Ovary (tissue), 9 donors: Measurements from ENCODE around the gene NT5M. TPM values are rescaled to one million over a fixed set of nuclear protein-coding genes. Genes with fewer than 3 reads are reported as not detected.

Experiments used
- DNase-seq, 5 donors: peaks; one replicate each; pipeline ENCODE4 v3.0.0-alpha.2; 2019 to 2020
- H3K27ac ChIP-seq, 2 donors: fragments of 200-600 bp; one replicate each; pipeline versions ENCODE4 v1.5.1 to v1.8.0; 2019 to 2022
- H3K27me3 ChIP-seq: fragments of 200-600 bp; one replicate; pipeline ENCODE4 v1.8.0; 2022
- H3K36me3 ChIP-seq: fragments of 200-600 bp; sonication (generic); one replicate; pipeline ENCODE4 v1.5.1; 2019
- H3K4me1 ChIP-seq: one replicate; pipeline ENCODE4 v1.8.1; 2013; ENCODE audit warnings: mild to moderate bottlenecking, moderate library complexity; ENCODE audit not compliant: insufficient read depth
- H3K4me3 ChIP-seq: fragments of 200-600 bp; sonication (generic); one replicate; pipeline ENCODE4 v1.5.1; 2017
- H3K9me3 ChIP-seq, 2 donors: fragments of 200-600 bp in 1 of 2; sonication (generic) in 1 of 2; one replicate each; pipeline versions ENCODE4 v1.5.1 to v1.8.1; 2013 to 2019; ENCODE audit warnings: mild to moderate bottlenecking in 1 of 2, moderate library complexity in 1 of 2
- EP300 ChIP-seq: sonication (generic); formaldehyde crosslinking; IDR thresholded peaks from one replicate; pipeline ENCODE4 v1.6.1; 2017; ENCODE audit warnings: antibody characterized with exemption
- POLR2A ChIP-seq: fragments of 450-650 bp; IDR thresholded peaks from one replicate; pipeline ENCODE4 v1.6.1; 2017; ENCODE audit warnings: antibody characterized with exemption, mild to moderate bottlenecking, moderate library complexity
- WGBS, 3 donors: extraction: QIAGEN DNeasy Blood & Tissue Kit in 1 of 3; methylation state at CpG; one replicate each; pipeline versions ENCODE4 v1.1.5 to v1.1.7; 2013 to 2017; 5-methylcytosine and 5-hydroxymethylcytosine counted together
- intact Hi-C, 4 donors: fragments of 100-400 bp; cut with DNase I; formaldehyde crosslinking; loops; one replicate each; pipeline versions ENCODE4 v1.11.0 to v1.15.1; 2022 to 2023
- polyA plus RNA-seq, 2 donors: library from polyadenylated mRNA; stranded (reverse); fragments of 200-250 nt in 1 of 2; fragments of 350-450 nt in 1 of 2; fragmentation: Illumina TruSeq in 1 of 2; extraction: RNeasy Lipid Tissue Mini Kit (QIAGEN cat#74804) in 1 of 2; gene quantifications; one replicate each; pipeline ENCODE4 v1.2.3, GENCODE V29; 2013 to 2014
- total RNA-seq, 7 donors: library from RNA; depleted of rRNA in 2 of 7; stranded (reverse); fragments of >200 nt in 2 of 7; fragmentation: NEBNext Ultra II Directional in 3 of 7; extraction: Animal tissue kit (Norgen Biotek cat#: 25700) in 3 of 7; gene quantifications; one replicate each; pipeline versions ENCODE4 v1.1.0 to v1.2.4, GENCODE V29; 2016 to 2023
- TF ChIP-seq, protein P1 (sequence below), 3 donors: fragments of 450-650 bp in 2 of 3; fragments of 200-600 bp in 1 of 3; IDR thresholded peaks; one replicate each; pipeline versions ENCODE4 v1.5.1 to v1.8.0; 2016 to 2022; ENCODE audit warnings: antibody characterized with exemption in 3 of 3, mild to moderate bottlenecking in 1 of 3
- donor health status: DM: no; HTN: no; CAD: no; lungs with moderate emphysema.
- donor health status: DM: no; HTN: no; CAD: no.
- donor health status: Bipolar disorder and iron deficiency.
- donor health status: DM: yes; HTN: yes; CAD: no.
- donor health status: DM: no; HTN: no; CAD: no.
- donor health status: DM: yes; HTN: yes; CAD: no.

The NT5M gene
- total and polyA plus RNA-seq, 9 donors: 0.53 to 6.6 (median 4.9) TPM

DNA sequence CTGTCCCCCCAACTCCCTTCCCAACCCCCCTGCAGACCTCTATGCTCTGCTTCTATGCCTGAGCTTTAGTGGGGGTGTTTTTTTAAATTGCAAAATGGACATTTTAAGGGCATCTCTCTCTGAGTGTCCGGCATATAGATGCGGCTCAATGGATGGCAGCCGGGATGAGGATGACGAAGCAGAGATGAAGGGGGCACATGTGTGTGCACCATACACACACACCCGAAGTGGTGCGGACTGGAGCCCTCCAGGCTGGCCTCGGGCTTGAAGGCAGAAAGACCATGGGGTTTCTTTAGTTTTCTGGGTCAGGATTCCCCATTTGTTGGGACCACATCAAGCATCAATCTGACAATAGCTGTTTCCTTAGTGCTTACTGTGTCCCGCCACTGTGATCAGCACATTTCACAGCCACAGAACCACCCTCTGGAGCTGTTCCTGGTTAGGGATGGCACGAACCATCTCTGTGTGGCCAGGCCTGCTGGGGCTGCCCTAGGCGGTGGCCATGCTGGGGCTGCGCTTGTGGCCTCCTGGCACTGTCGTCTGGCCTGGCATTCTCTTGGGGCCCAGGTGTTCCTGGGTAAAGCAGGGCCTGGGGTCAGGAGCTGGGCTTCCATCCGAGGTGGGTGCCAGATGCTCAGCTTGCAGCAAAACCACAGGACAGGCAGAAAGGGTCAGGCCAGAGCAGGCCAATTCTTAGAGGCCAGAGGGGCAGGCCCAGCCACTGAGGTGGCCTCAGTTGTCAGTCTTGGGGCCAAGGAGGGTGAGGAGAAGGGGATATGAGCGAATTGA lies 49.9 kb downstream of the NT5M start:
- no peaks in the 10 kb centered on the region for H3K9me3 ChIP-seq
- TF ChIP-seq, protein P1, sequence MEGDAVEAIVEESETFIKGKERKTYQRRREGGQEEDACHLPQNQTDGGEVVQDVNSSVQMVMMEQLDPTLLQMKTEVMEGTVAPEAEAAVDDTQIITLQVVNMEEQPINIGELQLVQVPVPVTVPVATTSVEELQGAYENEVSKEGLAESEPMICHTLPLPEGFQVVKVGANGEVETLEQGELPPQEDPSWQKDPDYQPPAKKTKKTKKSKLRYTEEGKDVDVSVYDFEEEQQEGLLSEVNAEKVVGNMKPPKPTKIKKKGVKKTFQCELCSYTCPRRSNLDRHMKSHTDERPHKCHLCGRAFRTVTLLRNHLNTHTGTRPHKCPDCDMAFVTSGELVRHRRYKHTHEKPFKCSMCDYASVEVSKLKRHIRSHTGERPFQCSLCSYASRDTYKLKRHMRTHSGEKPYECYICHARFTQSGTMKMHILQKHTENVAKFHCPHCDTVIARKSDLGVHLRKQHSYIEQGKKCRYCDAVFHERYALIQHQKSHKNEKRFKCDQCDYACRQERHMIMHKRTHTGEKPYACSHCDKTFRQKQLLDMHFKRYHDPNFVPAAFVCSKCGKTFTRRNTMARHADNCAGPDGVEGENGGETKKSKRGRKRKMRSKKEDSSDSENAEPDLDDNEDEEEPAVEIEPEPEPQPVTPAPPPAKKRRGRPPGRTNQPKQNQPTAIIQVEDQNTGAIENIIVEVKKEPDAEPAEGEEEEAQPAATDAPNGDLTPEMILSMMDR (IDR thresholded peaks at IDR 0.05): no peak
- no peak for TF ChIP-seq EP300
- no peak for TF ChIP-seq POLR2A
- 88 to 90% (median 89%) methylated on average over 14 of the region's 14 CpGs for WGBS, 3 donors
- intact Hi-C loops: loop anchor here in 2 of 4 donors (10.0 kb wide), 2 partner anchors 142 to 462 kb away; partner anchors contain the start of gene RASD1 (in 2 of the 2)
- DNase-seq: no peak
- H3K36me3 ChIP-seq: no peaks in the 10 kb centered on the region
- H3K27me3 ChIP-seq: no peaks in the 10 kb centered on the region
- peaks cover 2% of the 10 kb centered on the region for H3K4me1 ChIP-seq
- no peak overlapping the region for H3K27ac ChIP-seq
- H3K4me3 ChIP-seq: no peak overlapping the region

DNA sequence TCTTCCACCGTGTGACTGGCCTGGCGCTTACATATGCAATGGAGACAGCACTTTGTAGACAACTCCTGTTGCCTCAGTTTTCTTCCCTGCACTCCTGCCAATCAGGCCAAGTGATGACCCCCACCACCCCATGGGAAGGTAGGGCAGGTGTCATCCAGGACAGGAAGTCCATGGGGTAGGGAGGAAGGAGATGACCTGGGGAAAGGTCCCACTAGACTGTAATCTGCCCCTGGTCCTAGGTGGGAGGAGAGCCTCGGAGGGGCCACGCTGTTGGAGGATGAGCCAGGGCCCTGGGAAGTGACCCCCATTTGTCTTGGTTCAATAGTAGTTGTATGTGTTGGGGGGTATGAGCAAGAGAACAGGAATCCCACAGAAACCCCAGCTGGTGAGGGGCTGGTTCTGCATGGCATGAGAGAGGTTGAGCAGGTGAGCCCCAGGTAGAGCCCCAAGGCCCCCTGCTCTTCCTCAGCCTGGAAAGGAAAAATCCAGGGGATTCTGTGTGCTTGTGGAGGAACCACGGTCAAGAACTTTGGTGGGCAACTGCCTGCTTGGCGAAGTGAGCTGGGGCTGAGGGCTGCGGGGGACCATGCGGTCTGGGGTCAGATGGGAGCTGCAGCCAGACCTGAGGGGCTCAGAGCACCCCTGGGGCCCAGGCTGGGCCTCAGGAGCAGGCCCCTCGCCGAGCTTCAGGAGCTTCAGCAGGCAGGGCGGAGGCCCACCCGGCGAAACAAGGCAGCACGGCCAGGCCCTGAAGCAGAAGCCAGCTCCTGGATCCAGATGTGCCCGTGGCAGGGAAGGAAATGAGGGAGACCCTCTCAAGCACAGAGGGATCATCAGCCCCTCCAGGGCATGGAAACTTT lies 50.7 kb downstream of the NT5M start:
- intact Hi-C loops: loop anchor here in 2 of 4 donors (2.0 to 10.0 kb wide), 3 partner anchors 141 to 461 kb away; partner anchors contain the start of gene RASD1 (in 2 of the 2)
- H3K9me3 ChIP-seq: no peaks in the 10 kb centered on the region
- no peak overlapping the region for H3K27ac ChIP-seq
- peaks cover 2% of the 10 kb centered on the region for H3K4me1 ChIP-seq
- 84 to 86% (median 85%) methylated on average over 14 to 15 of the region's 15 CpGs for WGBS, 3 donors
- no peak for TF ChIP-seq EP300
- no peaks in the 10 kb centered on the region for H3K27me3 ChIP-seq
- no peak overlapping the region for H3K4me3 ChIP-seq
- DNase-seq: peak in 1 of 5 donors; percentile 30
- H3K36me3 ChIP-seq: no peaks in the 10 kb centered on the region

DNA sequence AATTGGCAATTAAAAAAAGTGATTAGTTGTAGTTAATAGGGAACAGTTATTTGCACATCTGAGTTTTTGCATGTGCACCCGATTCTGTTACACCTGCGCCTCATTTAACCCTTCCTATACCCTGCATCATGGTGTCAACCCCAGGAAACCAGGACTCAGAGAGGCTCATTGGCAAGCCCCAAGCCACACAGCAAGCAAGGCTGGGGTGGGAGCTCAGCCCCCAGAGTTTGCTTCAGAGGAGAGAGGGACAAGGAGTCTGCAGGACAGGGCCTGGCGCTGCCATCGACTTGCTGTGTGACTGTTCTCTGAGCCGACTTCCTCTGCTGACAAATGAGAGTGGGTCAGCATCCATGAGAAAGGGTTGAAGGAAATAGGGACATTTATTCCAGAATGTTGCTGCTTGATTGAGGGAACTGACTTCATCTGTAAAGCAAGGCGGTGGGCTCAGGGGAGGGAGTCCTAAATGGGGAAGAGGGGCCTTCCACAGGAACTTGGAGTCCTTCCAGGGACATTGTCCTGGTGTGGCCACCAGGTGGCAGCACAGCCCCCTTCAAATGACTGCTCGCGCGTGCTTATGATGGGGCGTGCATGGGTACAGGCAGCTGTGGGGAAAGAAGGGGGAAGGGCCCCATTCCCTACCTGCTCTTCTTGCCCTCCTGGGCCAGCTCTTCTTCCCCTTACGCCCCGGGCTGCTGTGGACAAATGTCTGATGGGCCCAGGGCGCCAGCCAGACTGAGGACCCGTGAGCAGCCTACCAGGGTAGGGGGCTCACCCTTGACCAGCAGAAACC lies 51.6 kb downstream of the NT5M start:
- intact Hi-C loops: loop anchor here in 2 of 4 donors (2.0 to 10.0 kb wide), 3 partner anchors 140 to 460 kb away; partner anchors contain the start of gene RASD1 (in 2 of the 2)
- Histone ChIP-seq H3K27me3 (no peaks in the 10 kb centered on the region), H3K4me1 (no peaks in the 10 kb centered on the region), H3K4me3 (no peak overlapping the region), H3K27ac (no peak overlapping the region), H3K36me3 (no peaks in the 10 kb centered on the region), H3K9me3 (no peaks in the 10 kb centered on the region)
- TF ChIP-seq EP300 (no peak), POLR2A (no peak)
- TF ChIP-seq, protein P1 (IDR thresholded peaks at IDR 0.05): peak; percentile 76 to 83 (median 76)
- DNase-seq: peak; percentile 56 to 76 (median 72)
- WGBS, 3 donors: 27 to 33% (median 30%) methylated on average over 14 of the region's 14 CpGs

DNA sequence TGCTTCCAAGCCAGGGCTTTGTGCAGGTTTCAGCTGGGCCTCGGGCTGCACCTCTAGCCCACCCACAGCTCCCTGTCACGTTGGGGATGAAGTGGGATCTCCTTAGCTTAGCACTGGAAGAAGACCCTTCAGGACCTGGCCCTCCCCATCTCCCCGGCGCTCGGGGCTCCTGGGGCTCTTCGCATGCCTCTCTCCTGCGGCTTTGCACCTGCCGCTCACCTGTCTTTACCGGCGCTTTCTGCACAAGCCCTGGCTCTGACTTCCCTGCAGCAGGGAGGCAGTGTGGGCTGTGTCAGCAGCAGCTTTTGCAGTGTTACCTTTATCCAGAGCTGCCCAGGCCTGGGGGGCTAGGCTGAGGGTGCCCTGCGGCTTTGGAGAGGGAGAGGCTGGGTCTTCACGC lies 52.3 kb downstream of the NT5M start:
- intact Hi-C loops: loop anchor here in 2 of 4 donors (2.0 to 10.0 kb wide), 3 partner anchors 139 to 459 kb away; partner anchors contain the start of gene RASD1 (in 2 of the 2)
- no peak for TF ChIP-seq POLR2A
- TF ChIP-seq, protein P1 (IDR thresholded peaks at IDR 0.05): no peak
- TF ChIP-seq EP300: no peak
- no peak overlapping the region for H3K27ac ChIP-seq
- peak in 1 of 5 donors; percentile 42 for DNase-seq
- H3K27me3 ChIP-seq: no peaks in the 10 kb centered on the region
- H3K36me3 ChIP-seq: no peaks in the 10 kb centered on the region
- H3K4me3 ChIP-seq: no peak overlapping the region
- 63 to 69% (median 67%) methylated on average over 12 of the region's 12 CpGs for WGBS, 3 donors
- no peaks in the 10 kb centered on the region for H3K9me3 ChIP-seq
- no peaks in the 10 kb centered on the region for H3K4me1 ChIP-seq
